Gastrocnemius medialis (tissue), 4 donors: Measurements from ENCODE around the gene LRRC75B.

ENCODE experiments used
- POLR2A ChIP-seq, 2 donors: fragments of 450-650 bp; IDR thresholded peaks; one replicate each; pipeline ENCODE4 v1.6.1; 2017; ENCODE audit warnings: antibody characterized with exemption in 2 of 2, mild to moderate bottlenecking in 2 of 2, moderate library complexity in 2 of 2
- TF ChIP-seq, protein P1 (sequence below), 5 experiments: fragments of 450-650 bp in 3 of 5; fragments of 200-600 bp in 2 of 5; sonication (generic) in 2 of 5; IDR thresholded peaks in 4 of 5; conservative IDR thresholded peaks in 1 of 5; 1 replicate in 4 of 5; 2 replicates in 1 of 5; pipeline ENCODE4 v1.5.1; 2016 to 2019; ENCODE audit warnings: antibody characterized with exemption in 5 of 5, mild to moderate bottlenecking in 3 of 5, moderate library complexity in 3 of 5

DNA sequence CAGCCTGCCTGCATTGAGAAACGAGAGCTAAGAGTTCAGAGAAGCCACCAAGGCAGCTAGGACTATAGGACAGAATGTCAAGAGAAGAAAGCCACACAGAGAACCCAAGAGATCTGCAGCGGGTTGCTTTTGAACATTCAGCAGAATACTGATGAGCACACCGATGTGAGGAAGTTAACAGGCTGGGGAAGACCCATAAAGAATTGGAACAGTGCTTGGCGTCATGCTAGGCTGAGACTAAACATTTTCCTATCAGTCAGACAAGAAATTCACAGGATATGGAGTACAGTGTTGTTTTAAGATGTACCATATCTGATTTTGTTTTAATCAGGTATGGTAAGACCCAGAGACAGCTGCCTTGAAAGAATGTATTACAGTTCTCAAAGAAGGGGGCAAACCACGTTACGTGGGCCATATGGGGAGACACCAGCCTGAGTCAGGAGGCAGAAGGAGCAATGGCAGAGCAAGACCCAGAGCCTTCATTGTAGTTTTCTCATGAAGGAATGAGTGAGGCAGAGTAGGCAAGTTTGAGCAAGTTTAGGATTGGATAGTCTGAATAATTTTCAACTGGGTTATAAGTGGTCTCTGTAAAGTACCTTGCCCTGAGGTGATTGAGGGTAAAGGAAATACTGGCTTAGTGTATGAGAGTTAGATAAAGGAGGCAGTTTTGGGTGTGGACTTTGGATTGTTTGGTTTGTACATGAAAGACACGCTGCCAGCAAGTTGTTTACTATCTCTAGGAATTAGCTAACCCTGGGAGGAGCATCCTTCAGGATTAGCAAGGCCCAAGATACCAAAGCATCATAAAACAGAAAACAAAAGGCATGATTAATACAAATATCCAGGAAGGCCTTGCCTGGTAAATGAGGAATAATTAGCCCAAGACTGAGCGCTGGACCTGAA lies 14.3 kb downstream of the LRRC75B start:
- no peak for TF ChIP-seq POLR2A (IDR thresholded peaks at IDR 0.05)
- TF ChIP-seq, protein P1, sequence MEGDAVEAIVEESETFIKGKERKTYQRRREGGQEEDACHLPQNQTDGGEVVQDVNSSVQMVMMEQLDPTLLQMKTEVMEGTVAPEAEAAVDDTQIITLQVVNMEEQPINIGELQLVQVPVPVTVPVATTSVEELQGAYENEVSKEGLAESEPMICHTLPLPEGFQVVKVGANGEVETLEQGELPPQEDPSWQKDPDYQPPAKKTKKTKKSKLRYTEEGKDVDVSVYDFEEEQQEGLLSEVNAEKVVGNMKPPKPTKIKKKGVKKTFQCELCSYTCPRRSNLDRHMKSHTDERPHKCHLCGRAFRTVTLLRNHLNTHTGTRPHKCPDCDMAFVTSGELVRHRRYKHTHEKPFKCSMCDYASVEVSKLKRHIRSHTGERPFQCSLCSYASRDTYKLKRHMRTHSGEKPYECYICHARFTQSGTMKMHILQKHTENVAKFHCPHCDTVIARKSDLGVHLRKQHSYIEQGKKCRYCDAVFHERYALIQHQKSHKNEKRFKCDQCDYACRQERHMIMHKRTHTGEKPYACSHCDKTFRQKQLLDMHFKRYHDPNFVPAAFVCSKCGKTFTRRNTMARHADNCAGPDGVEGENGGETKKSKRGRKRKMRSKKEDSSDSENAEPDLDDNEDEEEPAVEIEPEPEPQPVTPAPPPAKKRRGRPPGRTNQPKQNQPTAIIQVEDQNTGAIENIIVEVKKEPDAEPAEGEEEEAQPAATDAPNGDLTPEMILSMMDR (IDR thresholded peaks at IDR 0.05 in 4 of 5, conservative IDR thresholded peaks at IDR 0.05 in 1 of 5), result no peak
